Endodermal cell (in vitro differentiated cells): ENCODE data around the gene PLA2G2C. TPM values are rescaled to one million over a fixed set of nuclear protein-coding genes. Genes with fewer than 3 reads are reported as not detected.

ENCODE experiments used
- DNase-seq: peaks from one replicate; pipeline ENCODE4 v3.0.0-alpha.2; 2017
- H3K27ac ChIP-seq: 2 replicates; pipeline ENCODE4 v1.5.1; 2013; ENCODE audit warnings: mild to moderate bottlenecking, low read depth, low read length, moderate library complexity
- H3K27me3 ChIP-seq: 2 replicates; pipeline ENCODE4 v1.6.1; 2013; ENCODE audit warnings: mild to moderate bottlenecking, low read length, moderate library complexity; ENCODE audit not compliant: insufficient read depth, control insufficient read depth, poor library complexity, severe bottlenecking
- H3K36me3 ChIP-seq: 2 replicates; pipeline ENCODE4 v1.7.0; 2013; ENCODE audit warnings: mild to moderate bottlenecking, low read length, moderate library complexity; ENCODE audit not compliant: control insufficient read depth, insufficient read depth
- H3K4me1 ChIP-seq: one replicate; pipeline ENCODE4 v1.7.0; 2013; ENCODE audit warnings: low read length; ENCODE audit not compliant: control insufficient read depth, insufficient read depth
- H3K4me3 ChIP-seq: 2 replicates; pipeline ENCODE4 v1.5.1; 2013; ENCODE audit warnings: mild to moderate bottlenecking, low read length, moderate library complexity
- H3K9ac ChIP-seq: 2 replicates; pipeline ENCODE4 v1.6.1; 2013; ENCODE audit warnings: mild to moderate bottlenecking, low read length, moderate library complexity; ENCODE audit not compliant: poor library complexity, severe bottlenecking; ENCODE audit errors: extremely low read depth
- H3K9me3 ChIP-seq: 2 replicates; pipeline ENCODE4 v1.6.1; 2013; ENCODE audit warnings: mild to moderate bottlenecking, low read length, moderate library complexity; ENCODE audit not compliant: control insufficient read depth
- H3K27ac Mint-ChIP-seq: 2 replicates; pipeline ENCODE4 v1.8.0; 2020; ENCODE audit warnings: mixed read lengths
- H3K27me3 Mint-ChIP-seq: 2 replicates; pipeline ENCODE4 v1.8.0; 2021; ENCODE audit warnings: mild to moderate bottlenecking, mixed read lengths; ENCODE audit not compliant: insufficient read depth
- H3K36me3 Mint-ChIP-seq: 2 replicates; pipeline ENCODE4 v1.8.0; 2020; ENCODE audit warnings: low read depth, mixed read lengths
- H3K4me1 Mint-ChIP-seq: 2 replicates; pipeline ENCODE4 v1.8.0; 2020; ENCODE audit warnings: mixed read lengths
- H3K4me3 Mint-ChIP-seq: 2 replicates; pipeline ENCODE4 v1.8.0; 2020; ENCODE audit warnings: mild to moderate bottlenecking, moderate library complexity, mixed read lengths
- H3K9me3 Mint-ChIP-seq: 2 replicates; pipeline ENCODE4 v1.8.0; 2020; ENCODE audit warnings: mild to moderate bottlenecking, mixed read lengths
- CTCF ChIP-seq: fragments of 200-600 bp; sonication (generic); conservative IDR thresholded peaks from 2 replicates; pipeline ENCODE4 v1.5.0; 2021; ENCODE audit warnings: antibody characterized with exemption, mild to moderate bottlenecking
- WGBS, 2 experiments: methylation state at CpG; one replicate each; pipeline versions ENCODE4 v1.1.5 to v1.1.7; 2013; ENCODE audit warnings: missing lambda C conversion rate in 2 of 2, mixed read lengths in 1 of 2; ENCODE audit not compliant: insufficient coverage in 1 of 2, insufficient read length in 1 of 2; 5-methylcytosine and 5-hydroxymethylcytosine counted together
- total RNA-seq, 2 donors: library from RNA; stranded (reverse); fragmentation: NEBNext Ultra II Directional in 1 of 2; extraction: Animal tissue kit (Norgen Biotek cat#: 25700) in 1 of 2; gene quantifications; 2 replicates in 1 of 2; 3 replicates in 1 of 2; pipeline ENCODE4 v1.2.1, GENCODE V29; 2021

Gene PLA2G2C
- total RNA-seq, 2 donors from 2014 or later, result not detected

GRCh38 chr1:20114021-20114648 lies 72.2 kb downstream of the PLA2G2C start:
- no peak for TF ChIP-seq CTCF
- no peaks in the 10 kb centered on the region for H3K27me3 ChIP-seq
- no peak overlapping the region for H3K4me3 Mint-ChIP-seq
- H3K36me3 Mint-ChIP-seq, result no peaks in the 10 kb centered on the region
- no peak overlapping the region for H3K9ac ChIP-seq
- H3K36me3 ChIP-seq, result no peaks in the 10 kb centered on the region
- no peak overlapping the region for H3K27ac ChIP-seq
- H3K4me1 ChIP-seq, result no peaks in the 10 kb centered on the region
- H3K27me3 Mint-ChIP-seq, result peaks cover 9% of the 10 kb centered on the region
- DNase-seq, result no peak
- H3K4me3 ChIP-seq, result no peak overlapping the region
- WGBS, 2 experiments, result 82 to 83% methylated on average over 11 to 15 of the region's 15 CpGs
- no peaks in the 10 kb centered on the region for H3K9me3 ChIP-seq
- no peak overlapping the region for H3K27ac Mint-ChIP-seq
- peaks cover 4% of the 10 kb centered on the region for H3K4me1 Mint-ChIP-seq
- no peaks in the 10 kb centered on the region for H3K9me3 Mint-ChIP-seq

Other genes starting within 250 kb of the PLA2G2C start
- gene PLA2G2A, start 206.9 kb downstream of the PLA2G2C start, total RNA-seq, result 1 to 10 TPM in 1 of 2 donors, not detected in 1; 1.0 TPM
- gene PLA2G5, start 116.3 kb downstream of the PLA2G2C start, total RNA-seq, result not detected
- gene PLA2G2D, start 67.0 kb downstream of the PLA2G2C start, total RNA-seq, result not detected
- gene PLA2G2F, start 47.2 kb downstream of the PLA2G2C start, total RNA-seq, result not detected
- 1 to 10 TPM; 1.7 to 2.6 TPM for gene UBXN10, start 422 bp downstream of the PLA2G2C start, total RNA-seq
- gene VWA5B1, start 104.4 kb upstream of the PLA2G2C start, total RNA-seq, result under 1 TPM in 1 of 2 donors, not detected in 1; 0.44 TPM